ENCODE data around the gene RBM15B. TPM values are rescaled to one million over a fixed set of nuclear protein-coding genes. Genes with fewer than 3 reads are reported as not detected.

RBM15B gene, protein sequence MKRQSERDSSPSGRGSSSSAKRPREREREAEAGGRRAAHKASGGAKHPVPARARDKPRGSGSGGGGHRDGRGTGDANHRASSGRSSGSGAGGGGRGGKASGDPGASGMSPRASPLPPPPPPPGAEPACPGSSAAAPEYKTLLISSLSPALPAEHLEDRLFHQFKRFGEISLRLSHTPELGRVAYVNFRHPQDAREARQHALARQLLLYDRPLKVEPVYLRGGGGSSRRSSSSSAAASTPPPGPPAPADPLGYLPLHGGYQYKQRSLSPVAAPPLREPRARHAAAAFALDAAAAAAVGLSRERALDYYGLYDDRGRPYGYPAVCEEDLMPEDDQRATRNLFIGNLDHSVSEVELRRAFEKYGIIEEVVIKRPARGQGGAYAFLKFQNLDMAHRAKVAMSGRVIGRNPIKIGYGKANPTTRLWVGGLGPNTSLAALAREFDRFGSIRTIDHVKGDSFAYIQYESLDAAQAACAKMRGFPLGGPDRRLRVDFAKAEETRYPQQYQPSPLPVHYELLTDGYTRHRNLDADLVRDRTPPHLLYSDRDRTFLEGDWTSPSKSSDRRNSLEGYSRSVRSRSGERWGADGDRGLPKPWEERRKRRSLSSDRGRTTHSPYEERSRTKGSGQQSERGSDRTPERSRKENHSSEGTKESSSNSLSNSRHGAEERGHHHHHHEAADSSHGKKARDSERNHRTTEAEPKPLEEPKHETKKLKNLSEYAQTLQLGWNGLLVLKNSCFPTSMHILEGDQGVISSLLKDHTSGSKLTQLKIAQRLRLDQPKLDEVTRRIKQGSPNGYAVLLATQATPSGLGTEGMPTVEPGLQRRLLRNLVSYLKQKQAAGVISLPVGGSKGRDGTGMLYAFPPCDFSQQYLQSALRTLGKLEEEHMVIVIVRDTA
- 36.5 and 59.3 TPM in 2 replicates for total RNA-seq

GRCh38 chr3:51391075-51391565 is at the start of gene RBM15B:
RBM15B (plus strand) TSS chr3:51391285; CDS start chr3:51391400, 115 bp downstream.

DNA sequence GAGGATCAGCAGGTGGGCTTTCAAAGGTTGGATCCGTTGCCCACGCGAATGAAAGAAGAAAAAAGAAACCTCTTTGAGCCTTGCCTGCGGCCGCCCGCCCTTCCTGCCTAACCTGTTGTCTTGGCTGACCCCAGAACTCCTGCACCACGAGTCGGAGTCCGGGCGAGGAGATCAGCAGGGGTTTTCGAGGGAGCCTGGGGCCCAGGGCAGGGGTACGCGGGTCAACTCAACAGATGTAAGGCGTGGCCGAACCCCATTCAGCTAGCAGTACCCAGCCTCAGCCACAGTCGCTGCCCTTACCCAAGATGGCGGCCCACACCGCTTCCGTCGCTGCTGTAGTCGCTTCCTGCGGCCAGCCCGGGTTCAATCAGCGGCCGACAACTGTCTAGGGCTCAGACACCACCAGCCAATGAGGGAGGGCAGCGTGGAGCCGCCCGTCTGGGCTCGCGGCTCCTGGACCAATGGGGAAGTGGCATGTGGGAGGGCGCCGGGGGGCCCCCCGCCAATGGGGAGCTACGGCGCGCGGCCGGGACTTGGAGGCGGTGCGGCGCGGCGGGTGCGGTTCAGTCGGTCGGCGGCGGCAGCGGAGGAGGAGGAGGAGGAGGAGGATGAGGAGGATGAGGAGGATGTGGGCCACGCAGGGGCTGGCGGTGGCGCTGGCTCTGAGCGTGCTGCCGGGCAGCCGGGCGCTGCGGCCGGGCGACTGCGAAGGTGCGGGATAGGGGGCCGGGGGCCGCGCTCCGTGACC is 6.2 kb upstream of the RBM15B start, which contains the start of gene MANF:
Gene MANF (plus strand): TSS at position 566 of the 748 bp plus-strand sequence. CDS start 52 bp downstream, at position 618.

Other genes starting within 250 kb of the RBM15B start
- gene MANF, start 6.0 kb upstream of the RBM15B start, total RNA-seq = 91.8 and 678 TPM in 2 replicates
- 17.9 and 19.8 TPM in 2 replicates for gene DCAF1, start 108.7 kb downstream of the RBM15B start, total RNA-seq
- 26.0 and 37.2 TPM in 2 replicates for gene RAD54L2, start 147.4 kb downstream of the RBM15B start, total RNA-seq